ENCODE data around the gene SYNGR3. TPM values are rescaled to one million over a fixed set of nuclear protein-coding genes. Genes with fewer than 3 reads are reported as not detected.

The SYNGR3 gene
- total RNA-seq, 1 donor from 2014 or later, result 8.3 TPM

DNA sequence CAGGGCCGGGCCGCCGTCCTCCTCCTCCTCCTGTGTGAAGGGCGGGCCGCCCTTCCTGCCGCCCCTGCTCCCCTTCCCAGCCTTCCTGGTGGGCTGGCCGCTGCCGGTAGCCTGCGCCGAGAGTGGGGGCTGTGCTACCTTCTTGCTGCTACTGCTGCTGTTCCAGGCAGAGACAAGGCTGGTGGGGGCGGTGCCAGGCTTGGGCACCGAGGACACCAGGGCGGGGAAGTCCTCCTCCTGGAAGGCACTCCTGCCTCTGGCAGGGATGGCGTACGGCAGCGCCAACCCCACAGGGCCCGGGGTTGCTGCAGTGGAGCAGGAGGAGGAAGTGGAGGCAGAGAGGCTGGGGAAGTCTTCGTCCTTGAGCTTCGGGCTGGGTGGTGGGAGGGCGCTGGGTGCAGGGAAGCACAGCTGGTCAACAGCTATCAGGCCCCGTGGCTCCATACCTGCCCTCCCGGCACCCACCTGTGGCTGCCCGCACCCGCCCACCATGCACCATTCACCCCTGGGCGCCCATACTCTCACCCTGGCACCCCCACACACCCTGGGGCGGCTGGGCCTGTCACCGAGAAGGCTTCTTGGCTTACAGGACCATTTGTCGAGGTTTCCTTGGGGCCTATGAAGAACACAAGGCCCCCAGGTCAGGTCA, 10.2 kb downstream of the SYNGR3 start:
- TF ChIP-seq, protein P1, sequence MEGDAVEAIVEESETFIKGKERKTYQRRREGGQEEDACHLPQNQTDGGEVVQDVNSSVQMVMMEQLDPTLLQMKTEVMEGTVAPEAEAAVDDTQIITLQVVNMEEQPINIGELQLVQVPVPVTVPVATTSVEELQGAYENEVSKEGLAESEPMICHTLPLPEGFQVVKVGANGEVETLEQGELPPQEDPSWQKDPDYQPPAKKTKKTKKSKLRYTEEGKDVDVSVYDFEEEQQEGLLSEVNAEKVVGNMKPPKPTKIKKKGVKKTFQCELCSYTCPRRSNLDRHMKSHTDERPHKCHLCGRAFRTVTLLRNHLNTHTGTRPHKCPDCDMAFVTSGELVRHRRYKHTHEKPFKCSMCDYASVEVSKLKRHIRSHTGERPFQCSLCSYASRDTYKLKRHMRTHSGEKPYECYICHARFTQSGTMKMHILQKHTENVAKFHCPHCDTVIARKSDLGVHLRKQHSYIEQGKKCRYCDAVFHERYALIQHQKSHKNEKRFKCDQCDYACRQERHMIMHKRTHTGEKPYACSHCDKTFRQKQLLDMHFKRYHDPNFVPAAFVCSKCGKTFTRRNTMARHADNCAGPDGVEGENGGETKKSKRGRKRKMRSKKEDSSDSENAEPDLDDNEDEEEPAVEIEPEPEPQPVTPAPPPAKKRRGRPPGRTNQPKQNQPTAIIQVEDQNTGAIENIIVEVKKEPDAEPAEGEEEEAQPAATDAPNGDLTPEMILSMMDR (IDR thresholded peaks at IDR 0.05), result no peak
- TF ChIP-seq POLR2AphosphoS5 (IDR thresholded peaks at IDR 0.05; ENCODE audit: insufficient read depth in 1 of 2, low read depth in 1 of 2) (no peak), POLR2A (IDR thresholded peaks at IDR 0.05) (no peak)
- intact Hi-C loops (cut with DNase I), result no loop called here
- DNase-seq (ENCODE audit: extremely low spot score in 2 of 2), result no peak

DNA sequence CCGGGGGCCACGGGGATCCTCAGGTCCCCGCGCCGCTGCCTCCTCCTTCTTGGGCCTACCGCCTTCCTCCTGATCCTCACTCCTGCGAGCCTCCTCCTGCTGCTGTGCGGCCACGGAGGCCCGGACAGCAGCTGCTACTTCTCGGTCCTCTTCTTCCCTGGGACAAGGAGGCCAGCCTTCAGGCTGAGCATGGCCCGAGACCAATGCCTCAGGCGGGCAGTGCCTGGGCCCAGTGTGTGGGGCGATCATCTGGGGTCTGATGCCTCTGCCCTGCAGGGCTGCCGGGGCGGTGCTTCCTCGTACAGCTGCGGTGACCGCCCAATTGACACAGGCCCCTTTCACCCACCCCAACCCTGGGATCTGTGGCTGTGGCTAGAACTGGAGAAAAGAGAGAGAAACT, 11.3 kb downstream of the SYNGR3 start:
- Histone ChIP-seq H3K9me3 (no peaks in the 10 kb centered on the region), H3K4me3 (no peak overlapping the region), H3K27ac (no peak overlapping the region), H3K36me3 (peaks cover 0 to 56% of the 10 kb centered on the region in 2 donors), H3K27me3 (no peaks in the 10 kb centered on the region), H3K4me1 (peaks cover 28% of the 10 kb centered on the region)
- intact Hi-C loops (cut with DNase I), result no loop called here
- no peak for TF ChIP-seq POLR2AphosphoS5 (IDR thresholded peaks at IDR 0.05; ENCODE audit: insufficient read depth in 1 of 2, low read depth in 1 of 2)
- TF ChIP-seq, protein P1 (IDR thresholded peaks at IDR 0.05), result no peak
- no peak for TF ChIP-seq POLR2A (IDR thresholded peaks at IDR 0.05)
- DNase-seq (ENCODE audit: extremely low spot score in 2 of 2), result no peak

More for the DNA sequence above, 10.2 kb downstream of the SYNGR3 start:
- Histone ChIP-seq H3K9me3 (no peaks in the 10 kb centered on the region), H3K4me3 (no peak overlapping the region), H3K27ac (no peak overlapping the region), H3K36me3 (peaks cover 0 to 56% of the 10 kb centered on the region in 2 donors), H3K4me1 (peaks cover 17% of the 10 kb centered on the region), H3K27me3 (no peaks in the 10 kb centered on the region)

DNA sequence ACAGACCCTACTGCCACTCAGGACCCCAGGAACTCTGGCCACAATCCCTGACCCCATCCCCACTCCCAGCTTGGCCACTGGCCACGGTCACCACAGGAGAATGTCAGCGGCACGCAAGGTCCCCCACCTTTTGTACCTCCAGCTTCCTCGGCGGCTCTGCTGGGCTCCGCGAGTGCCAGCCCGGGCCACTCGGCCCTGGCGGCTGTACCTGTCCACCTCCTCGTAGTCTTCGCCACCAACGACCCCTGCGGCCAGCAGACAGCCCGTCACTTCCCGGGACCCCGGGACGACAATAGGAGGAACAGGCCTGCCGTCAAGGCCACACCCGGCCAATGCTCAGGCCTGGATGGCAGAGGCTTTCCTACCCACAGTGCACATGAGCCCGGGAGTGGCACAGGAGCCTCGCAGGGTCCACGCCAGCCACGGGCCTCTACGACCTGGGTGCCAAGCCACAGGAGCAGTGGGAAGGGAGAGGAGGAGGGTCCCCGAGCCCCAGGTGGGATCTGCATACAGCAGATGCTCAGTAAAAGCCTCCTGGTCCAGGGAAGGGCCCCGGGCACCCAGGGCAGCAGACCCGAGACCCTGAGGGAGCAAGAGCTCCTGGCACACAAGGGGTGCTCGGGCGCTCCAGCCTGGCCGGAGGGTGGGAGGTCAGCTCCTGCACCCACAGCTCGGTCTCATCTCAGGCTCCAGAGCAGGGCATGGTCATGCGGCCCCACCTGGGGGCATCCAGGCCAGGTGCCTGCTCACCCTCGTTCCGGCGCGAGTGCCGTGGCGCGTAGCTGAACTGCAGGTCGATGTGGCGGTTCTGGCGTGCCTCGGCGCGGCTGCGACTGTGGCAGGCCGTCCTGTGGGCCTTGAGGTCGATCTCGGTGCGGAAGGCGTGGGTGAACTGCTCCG, 11.9 kb downstream of the SYNGR3 start:
- Histone ChIP-seq H3K27me3 (no peaks in the 10 kb centered on the region), H3K4me1 (peaks cover 34% of the 10 kb centered on the region), H3K9me3 (no peaks in the 10 kb centered on the region), H3K27ac (no peak overlapping the region), H3K36me3 (peaks cover 0 to 56% of the 10 kb centered on the region in 2 donors), H3K4me3 (no peak overlapping the region)
- no peak for DNase-seq (ENCODE audit: extremely low spot score in 2 of 2)
- TF ChIP-seq, protein P1 (IDR thresholded peaks at IDR 0.05), result no peak
- TF ChIP-seq POLR2AphosphoS5 (IDR thresholded peaks at IDR 0.05; ENCODE audit: insufficient read depth in 1 of 2, low read depth in 1 of 2) (no peak), POLR2A (IDR thresholded peaks at IDR 0.05) (no peak)
- intact Hi-C loops (cut with DNase I), result no loop called here

DNA sequence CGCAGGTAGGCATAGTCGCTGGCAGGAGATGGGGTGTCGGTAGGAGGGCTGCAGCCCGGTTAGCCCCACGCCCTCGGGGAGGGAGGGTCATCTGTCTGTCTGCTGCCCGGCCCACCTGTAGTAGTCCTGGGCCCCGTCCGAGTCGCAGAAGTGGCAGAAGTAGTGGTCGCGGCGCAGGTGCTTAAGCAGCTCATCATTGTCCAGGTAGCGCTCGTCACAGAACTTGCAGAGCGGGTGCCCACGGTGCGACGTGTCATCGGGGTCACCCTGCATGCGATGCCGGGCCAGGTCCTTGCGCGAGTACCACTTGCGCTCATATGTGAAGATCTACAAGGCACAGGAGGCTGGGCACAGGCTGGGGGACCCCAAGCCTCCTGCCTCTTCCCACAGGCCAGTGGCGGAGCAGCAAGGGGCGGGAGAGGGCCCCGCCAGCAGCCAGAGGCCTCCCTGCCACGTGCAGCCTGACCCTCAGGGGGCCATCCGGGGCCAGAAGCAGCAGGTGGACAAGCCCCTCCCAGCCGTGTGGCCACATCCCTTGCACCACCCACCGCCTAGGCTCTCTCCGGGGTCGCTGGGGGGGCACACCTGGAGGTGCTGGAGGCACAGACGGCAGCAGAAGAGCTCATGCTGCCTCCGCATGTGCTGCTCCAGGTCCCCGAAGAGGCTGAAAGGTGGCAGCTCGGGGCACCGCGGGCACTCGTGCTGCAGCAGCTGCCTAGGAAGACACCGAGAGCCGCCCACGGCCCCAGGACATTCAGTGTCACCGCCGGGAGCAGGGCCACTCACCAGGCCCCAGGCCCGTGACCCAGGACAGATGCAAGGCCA, 12.8 kb downstream of the SYNGR3 start:
- Histone ChIP-seq H3K9me3 (no peaks in the 10 kb centered on the region), H3K4me3 (no peak overlapping the region), H3K36me3 (peaks cover 0 to 56% of the 10 kb centered on the region in 2 donors), H3K27me3 (no peaks in the 10 kb centered on the region), H3K27ac (no peak overlapping the region), H3K4me1 (peaks cover 43% of the 10 kb centered on the region)
- no peak for TF ChIP-seq POLR2AphosphoS5 (IDR thresholded peaks at IDR 0.05; ENCODE audit: insufficient read depth in 1 of 2, low read depth in 1 of 2)
- TF ChIP-seq, protein P1 (IDR thresholded peaks at IDR 0.05), result no peak
- TF ChIP-seq POLR2A (IDR thresholded peaks at IDR 0.05), result no peak
- no peak for DNase-seq (ENCODE audit: extremely low spot score in 2 of 2)
- intact Hi-C loops (cut with DNase I), result no loop called here
